Mucosa of descending colon (tissue), 3 donors: ENCODE data around the gene PLK5. TPM values are rescaled to one million over a fixed set of nuclear protein-coding genes. Genes with fewer than 3 reads are reported as not detected.
"Not testable (repeated sequence)": the region's sequence is repeated elsewhere in the genome, so short reads cannot be mapped to it uniquely, and the experiment has no call there.

Experiments
- ATAC-seq: fragments of 200-7000 bp; cut with Tn5 transposase; one replicate; pipeline ENCODE4 v1.9.1; 2020; ENCODE audit warnings: mild to moderate bottlenecking, moderate library complexity
- DNase-seq, 3 donors: peaks; one replicate each; pipeline ENCODE4 v3.0.0-alpha.2; 2020
- H3K36me3 ChIP-seq: fragments of 200-600 bp; one replicate; pipeline ENCODE4 v1.8.0; 2021; ENCODE audit warnings: low read depth, mild to moderate bottlenecking
- H3K4me1 ChIP-seq: fragments of 200-600 bp; one replicate; pipeline ENCODE4 v1.8.0; 2021; ENCODE audit warnings: low read depth, mild to moderate bottlenecking
- H3K4me3 ChIP-seq: fragments of 200-600 bp; one replicate; pipeline ENCODE4 v1.8.0; 2021; ENCODE audit warnings: mild to moderate bottlenecking
- H3K9me3 ChIP-seq: fragments of 200-600 bp; one replicate; pipeline ENCODE4 v1.8.0; 2021; ENCODE audit warnings: mild to moderate bottlenecking
- CTCF ChIP-seq: fragments of 200-600 bp; IDR thresholded peaks from one replicate; pipeline ENCODE4 v1.8.0; 2022; ENCODE audit warnings: antibody characterized with exemption, mild to moderate bottlenecking
- intact Hi-C, 2 donors: fragments of 100-400 bp; cut with DNase I in 1 of 2; cut with micrococcal nuclease in 1 of 2; formaldehyde crosslinking; loops; one replicate each; pipeline versions ENCODE4 v1.11.0 to v1.11.1; 2022; cut with DNase I, micrococcal nuclease
- long read RNA-seq, 2 donors: library from polyadenylated mRNA; unstranded; transcript quantifications; one replicate each; pipeline ENCODE4 v2.0.0, GENCODE V29; 2019 to 2021
- total RNA-seq, 3 donors: library from RNA; stranded (reverse); fragmentation: NEBNext Ultra II Directional in 2 of 3; extraction: Animal tissue kit (Norgen Biotek cat#: 25700) in 2 of 3; gene quantifications; one replicate each; pipeline versions ENCODE4 v1.2.1 to v1.2.4, GENCODE V29; 2021 to 2023
- donor health status: DM: no; HTN: no; CAD: no; lungs with moderate emphysema.
- donor health status: DM: no; HTN: no; CAD: no.
- donor health status: DM: no; HTN: yes; CAD: no.

Gene PLK5
- under 1 TPM in 1 of 3 donors, not detected in 2; 0.16 TPM for total RNA-seq
- long read RNA-seq, donor 1 = 0 reads
- long read RNA-seq, donor 2 = 0 reads

- Histone ChIP-seq H3K9me3 (no peaks in the 10 kb centered on the region), H3K36me3 (no peaks in the 10 kb centered on the region), H3K4me1 (no peaks in the 10 kb centered on the region), H3K4me3 (no peak within 1 kb of the TSS)
- DNase-seq (no peak), ATAC-seq (no peak)
- intact Hi-C loops = no loop called here
- TF ChIP-seq CTCF = no peak
Measured at GRCh38 chr19:1523412-1524286, at the start of gene PLK5. Gene PLK5 (plus strand): TSS chr19:1524077. CDS start chr19:1526997, 2,920 bp downstream.

- Histone ChIP-seq H3K4me3 (no peak overlapping the region), H3K36me3 (no peaks in the 10 kb centered on the region), H3K9me3 (no peaks in the 10 kb centered on the region), H3K4me1 (peaks cover 32% of the 10 kb centered on the region)
- no peak for ATAC-seq
- intact Hi-C loops = no loop called here
- no peak for TF ChIP-seq CTCF
- DNase-seq = peak in 1 of 3 donors; percentile 51
Measured at GRCh38 chr19:1474765-1475351, 49.0 kb upstream of the PLK5 start.

- ATAC-seq (no peak), DNase-seq (peak in 2 of 3 donors; percentile 28 to 43)
- Histone ChIP-seq H3K9me3 (no peaks in the 10 kb centered on the region), H3K36me3 (no peaks in the 10 kb centered on the region), H3K4me1 (peaks cover 21% of the 10 kb centered on the region), H3K4me3 (no peak overlapping the region)
- intact Hi-C loops = no loop called here
- no peak for TF ChIP-seq CTCF
Measured at GRCh38 chr19:1475751-1476437, 48.0 kb upstream of the PLK5 start.

GRCh38 chr19:1477056-1477455 is 46.8 kb upstream of the PLK5 start:
- peaks cover 13% of the 10 kb centered on the region for H3K4me1 ChIP-seq
- H3K9me3 ChIP-seq, DNase-seq, intact Hi-C loops, H3K4me3 ChIP-seq, ATAC-seq, H3K36me3 ChIP-seq: not testable (repeated sequence)

GRCh38 chr19:1478934-1479707 is 44.8 kb upstream of the PLK5 start, which contains the start of gene C19orf25:
Gene C19orf25 (minus strand): TSS chr19:1479215. CDS start chr19:1478903, 312 bp downstream.
- DNase-seq (peak; percentile 96 to 97 (median 96)), ATAC-seq (peak; percentile 98)

More at GRCh38 chr19:1478934-1479707, 44.8 kb upstream of the PLK5 start, which contains the start of gene C19orf25:
- peak within 1 kb of the TSS; percentile 97 for H3K4me3 ChIP-seq
- intact Hi-C loops = no loop called here
- peaks cover 13% of the 10 kb centered on the region for H3K4me1 ChIP-seq
- H3K36me3 ChIP-seq = no peaks in the 10 kb centered on the region
- no peaks in the 10 kb centered on the region for H3K9me3 ChIP-seq
- TF ChIP-seq CTCF = no peak
